AG04449 (cell line): Measurements from ENCODE around the gene STX1A.

ENCODE experiments used
- CTCF ChIA-PET: fragments of 350-600 bp; formaldehyde crosslinking; extraction: SDS; loops from one replicate; lab custom pipeline; 2021; ENCODE audit warnings: antibody characterized with exemption; lab: Yijun Ruan, JAX
- POLR2A ChIA-PET: fragments of 400-600, 350-600 bp; formaldehyde crosslinking; extraction: SDS; loops from one replicate; lab custom pipeline; 2020; ENCODE audit warnings: antibody characterized with exemption, inconsistent platforms; lab: Yijun Ruan, JAX
- DNase-seq: peaks from one replicate; pipeline ENCODE4 v3.0.0-alpha.2; 2010; ENCODE audit warnings: low read depth, low spot score
- H3K4me3 ChIP-seq: 2 replicates; pipeline ENCODE4 v1.5.1; 2011; ENCODE audit warnings: low read depth, mild to moderate bottlenecking, control low read depth, low read length
- CTCF ChIP-seq: IDR thresholded peaks from one replicate; pipeline ENCODE4 v1.5.1; 2011; ENCODE audit warnings: mild to moderate bottlenecking, moderate library complexity, low read length, control low read depth, inconsistent platforms; ENCODE audit not compliant: insufficient read depth; ENCODE audit errors: missing control alignments

STX1A gene

GRCh38 chr7:73718905-73719805 is at the start of gene STX1A:
Gene STX1A (minus strand): TSS chr7:73719669. CDS start chr7:73719631, 38 bp downstream.
- ChIA-PET CTCF (interaction anchor here (0.6 to 8.6 kb wide), 6 partner anchors 9 to 136 kb away, joined by 3 to 219 read pairs (median 3); no protein-coding TSS in a partner anchor), POLR2A (interaction anchor here (0.6 to 1.3 kb wide), 2 partner anchors 13 to 21 kb away, joined by 3 to 17 read pairs; no protein-coding TSS in a partner anchor)
- no peak for TF ChIP-seq CTCF
- peak within 1 kb of the TSS; percentile 75 for H3K4me3 ChIP-seq
- DNase-seq = no peak

DNA sequence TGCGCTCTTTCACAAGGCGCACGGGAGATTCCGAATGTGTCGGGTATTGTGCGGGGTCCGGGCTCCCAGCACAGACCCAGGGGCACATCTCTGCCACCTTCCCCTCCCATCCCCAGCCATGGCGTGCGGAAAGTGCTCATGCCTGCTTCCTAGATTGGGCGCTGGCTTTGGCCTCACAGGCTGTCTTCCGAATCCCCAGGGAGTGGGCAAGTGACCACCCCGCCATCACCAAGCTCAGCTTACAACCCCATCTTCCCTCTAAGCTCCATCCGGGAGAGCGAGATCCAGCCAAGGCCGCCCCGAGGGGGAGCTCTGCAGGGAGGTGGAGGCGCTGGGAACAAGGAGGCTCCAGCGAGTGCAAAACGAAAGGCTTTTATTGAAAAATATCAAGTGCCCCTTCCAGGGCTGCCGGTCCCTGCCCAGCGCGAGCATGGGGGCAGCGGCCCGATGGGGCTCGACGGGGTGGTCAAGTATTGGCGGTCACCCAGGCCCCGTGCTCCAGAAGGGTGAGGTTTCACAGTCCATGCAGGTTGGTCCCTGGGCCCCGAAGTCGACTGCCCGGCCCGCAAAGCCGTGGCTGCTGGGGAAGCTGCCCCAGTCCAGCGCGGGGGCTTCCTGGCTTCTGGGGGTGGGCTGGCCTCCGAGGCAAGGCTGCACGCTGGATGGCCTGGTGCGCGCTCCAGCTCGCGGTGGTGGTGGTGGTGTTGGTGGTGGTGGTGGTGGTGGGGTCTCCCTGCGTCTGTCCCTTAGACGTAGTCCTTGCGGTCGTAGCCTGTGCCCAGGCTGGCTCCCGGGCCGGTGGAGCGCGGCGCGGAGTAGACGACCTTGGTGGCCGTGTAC is 49.4 kb upstream of the STX1A start:
- no peak overlapping the region for H3K4me3 ChIP-seq
- TF ChIP-seq CTCF = no peak
- ChIA-PET POLR2A (no interaction called here), CTCF (no interaction called here)
- DNase-seq = no peak

DNA sequence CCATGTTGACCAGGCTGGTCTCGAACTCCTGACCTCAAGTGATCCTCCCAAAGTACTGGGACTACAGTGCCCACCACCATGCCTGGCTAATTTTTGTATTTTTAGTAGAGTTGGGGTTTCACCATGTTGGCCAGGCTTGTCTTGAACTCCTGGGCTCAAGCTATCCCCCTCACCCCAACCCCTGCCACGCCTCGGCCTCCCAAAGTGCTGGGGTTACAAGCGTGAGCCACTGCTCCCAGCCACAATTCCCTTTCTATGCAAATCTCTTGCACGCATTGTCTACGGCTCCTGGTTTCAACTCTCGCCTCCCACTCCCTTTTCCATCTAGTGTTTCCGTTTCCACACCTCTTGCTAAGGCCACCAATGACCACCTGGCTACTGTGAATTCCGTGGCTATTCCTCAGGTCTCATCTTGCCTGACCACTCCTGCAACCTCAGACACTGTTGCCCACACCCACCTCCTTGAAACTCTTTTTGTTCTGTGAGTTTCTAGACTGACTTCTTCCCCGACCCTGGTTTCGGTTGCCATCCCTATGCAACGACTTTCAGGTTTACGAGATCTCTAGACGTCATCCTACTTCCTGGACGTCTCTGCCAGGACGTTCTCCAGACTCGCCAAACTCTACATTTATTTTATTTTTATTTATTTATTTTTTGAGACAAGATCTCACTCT is 47.2 kb upstream of the STX1A start:
- ChIA-PET CTCF (no interaction called here), POLR2A (no interaction called here)
- no peak for DNase-seq
- no peak for TF ChIP-seq CTCF
- H3K4me3 ChIP-seq = no peak overlapping the region

GRCh38 chr7:73762659-73762999 is 43.2 kb upstream of the STX1A start:
- POLR2A ChIA-PET = no interaction called here
- no peak for DNase-seq
- CTCF ChIA-PET = no interaction called here

DNA sequence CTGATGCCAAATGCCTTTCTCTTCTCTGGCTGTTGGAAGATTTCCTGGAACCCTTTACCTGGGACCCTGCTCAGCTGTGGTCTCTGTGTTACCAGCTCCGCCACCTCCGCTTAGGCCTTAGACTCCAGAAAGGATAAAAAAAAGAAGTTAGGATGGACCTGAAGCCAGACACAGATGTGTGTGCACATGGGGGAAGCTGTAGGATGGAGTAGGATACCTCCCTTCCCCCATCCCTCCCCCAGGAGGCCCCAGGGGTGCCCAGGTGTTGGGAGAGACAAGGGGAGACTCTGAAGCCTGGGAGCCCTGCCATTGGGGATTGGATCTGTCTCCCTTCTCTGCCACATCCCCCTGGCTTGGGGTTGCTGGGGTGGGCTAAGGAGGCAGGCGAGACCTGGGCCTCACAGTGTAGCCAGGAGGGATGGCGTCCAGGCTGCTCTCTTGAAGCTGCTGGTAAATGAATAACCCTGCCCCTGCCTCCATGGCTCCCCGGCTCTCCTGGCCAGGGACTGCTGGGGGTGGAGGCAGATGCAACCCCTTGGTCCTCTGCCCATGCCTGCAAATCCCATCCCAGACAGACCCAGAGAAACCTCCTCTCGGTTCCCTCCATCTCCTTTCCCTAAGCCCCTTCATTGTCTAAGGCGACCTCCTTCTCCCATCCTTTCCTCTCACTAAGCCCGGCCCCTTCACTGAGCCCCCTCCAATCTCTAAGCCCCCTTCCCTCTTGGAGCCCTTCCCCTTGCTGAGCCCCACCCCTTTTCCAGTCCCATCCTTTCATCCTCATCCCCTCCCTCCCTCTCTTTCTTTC is 42.6 kb upstream of the STX1A start:
- ChIA-PET CTCF (no interaction called here), POLR2A (no interaction called here)
- no peak for DNase-seq
- no peak for TF ChIP-seq CTCF
- no peak overlapping the region for H3K4me3 ChIP-seq

More at GRCh38 chr7:73762659-73762999, 43.2 kb upstream of the STX1A start:
- no peak overlapping the region for H3K4me3 ChIP-seq
- TF ChIP-seq CTCF = no peak
